HepG2 (cell line): Measurements from ENCODE around the gene PRDM7. TPM values are rescaled to one million over a fixed set of nuclear protein-coding genes. Genes with fewer than 3 reads are reported as not detected.

Experiments used
- ATF2 ChIP-seq: sonication (generic); formaldehyde crosslinking; IDR thresholded peaks from 2 replicates; pipeline ENCODE4 v1.4.0; 2020; ENCODE audit warnings: missing genetic modification reagents
- ERF ChIP-seq: IDR thresholded peaks from 2 replicates; pipeline ENCODE4 v1.6.1; 2018; ENCODE audit warnings: missing biosample characterization, missing genetic modification reagents
- GABPB1 ChIP-seq: IDR thresholded peaks from 2 replicates; pipeline ENCODE4 v1.6.1; 2016; ENCODE audit warnings: mild to moderate bottlenecking, missing genetic modification reagents, moderate library complexity, missing compliant biosample characterization
- MAFK ChIP-seq, 2 experiments: IDR thresholded peaks in 1 of 2; conservative IDR thresholded peaks in 1 of 2; 2 replicates each; pipeline ENCODE4 v1.6.1; 2011; ENCODE audit warnings: improper control_type of control experiment in 2 of 2, low read length in 2 of 2
- MYC ChIP-seq: sonication (generic); formaldehyde crosslinking; IDR thresholded peaks from 2 replicates; pipeline ENCODE4 v1.9.0; 2021; ENCODE audit warnings: missing genetic modification reagents, borderline replicate concordance
- NFRKB ChIP-seq: fragments of 450-650 bp; IDR thresholded peaks from 2 replicates; pipeline ENCODE4 v1.6.1; 2017
- NPAS2 ChIP-seq: sonication (generic); formaldehyde crosslinking; IDR thresholded peaks from 2 replicates; pipeline ENCODE4 v1.8.0; 2022; ENCODE audit warnings: mild to moderate bottlenecking, missing genetic modification reagents, borderline replicate concordance
- PPARG ChIP-seq: conservative IDR thresholded peaks from 2 replicates; pipeline ENCODE4 v1.6.1; 2016; ENCODE audit warnings: missing biosample characterization, missing genetic modification reagents
- RFXANK ChIP-seq: IDR thresholded peaks from 2 replicates; pipeline ENCODE4 v1.6.1; 2016
- RFXAP ChIP-seq: sonication (generic); formaldehyde crosslinking; IDR thresholded peaks from 2 replicates; pipeline ENCODE4 v1.4.0; 2020; ENCODE audit warnings: missing genetic modification reagents, borderline replicate concordance
- RORA ChIP-seq: sonication (generic); formaldehyde crosslinking; IDR thresholded peaks from 2 replicates; pipeline ENCODE4 v1.5.0; 2020; ENCODE audit warnings: mild to moderate bottlenecking, missing genetic modification reagents, moderate library complexity
- WIZ ChIP-seq: sonication (generic); formaldehyde crosslinking; IDR thresholded peaks from 2 replicates; pipeline ENCODE4 v1.5.1; 2020; ENCODE audit warnings: mild to moderate bottlenecking, missing genetic modification reagents
- ZBTB33 ChIP-seq: sonication (generic); formaldehyde crosslinking; IDR thresholded peaks from 2 replicates; pipeline ENCODE4 v1.4.0; 2020; ENCODE audit warnings: missing genetic modification reagents
- ZBTB46 ChIP-seq: sonication (generic); formaldehyde crosslinking; IDR thresholded peaks from 2 replicates; pipeline ENCODE4 v1.4.0; 2020; ENCODE audit warnings: mild to moderate bottlenecking, missing genetic modification reagents, borderline replicate concordance
- ZFP36L1 ChIP-seq: sonication (generic); formaldehyde crosslinking; IDR thresholded peaks from 2 replicates; pipeline ENCODE4 v1.8.0; 2022; ENCODE audit warnings: mild to moderate bottlenecking, missing genetic modification reagents, moderate library complexity
- ZFX ChIP-seq: sonication (generic); formaldehyde crosslinking; IDR thresholded peaks from 2 replicates; pipeline ENCODE4 v1.4.0; 2020; ENCODE audit warnings: mild to moderate bottlenecking, low read depth, missing genetic modification reagents, moderate library complexity
- ZNF234 ChIP-seq: sonication (generic); formaldehyde crosslinking; conservative IDR thresholded peaks from 2 replicates; pipeline ENCODE4 v1.5.1; 2020; ENCODE audit warnings: mild to moderate bottlenecking, missing genetic modification reagents
- ZNF496 ChIP-seq: sonication (generic); formaldehyde crosslinking; IDR thresholded peaks from 2 replicates; pipeline ENCODE4 v1.8.1; 2023; ENCODE audit warnings: mild to moderate bottlenecking, moderate library complexity, missing genetic modification reagents; ENCODE audit not compliant: insufficient replicate concordance
- ZNF547 ChIP-seq: sonication (generic); formaldehyde crosslinking; IDR thresholded peaks from 2 replicates; pipeline ENCODE4 v1.5.1; 2020; ENCODE audit warnings: mild to moderate bottlenecking, missing genetic modification reagents
- ZNF605 ChIP-seq: sonication (generic); formaldehyde crosslinking; IDR thresholded peaks from 2 replicates; pipeline ENCODE4 v1.8.0; 2022; ENCODE audit warnings: mild to moderate bottlenecking, missing genetic modification reagents
- ZNF713 ChIP-seq: sonication (generic); formaldehyde crosslinking; IDR thresholded peaks from 2 replicates; pipeline ENCODE4 v1.4.0; 2020; ENCODE audit warnings: mild to moderate bottlenecking, missing genetic modification reagents
- ZNF761 ChIP-seq: sonication (generic); formaldehyde crosslinking; conservative IDR thresholded peaks from 2 replicates; pipeline ENCODE4 v1.4.0; 2020; ENCODE audit warnings: mild to moderate bottlenecking, missing genetic modification reagents
- polyA plus RNA-seq, 8 experiments: library from polyadenylated mRNA; depleted of rRNA in 3 of 8; stranded (reverse) in 7 of 8; unstranded in 1 of 8; fragments of >200 nt; fragmentation: Illumina TruSeq in 4 of 8; extraction: Trizol in 4 of 8; gene quantifications; 2 replicates each; pipeline versions ENCODE4 v1.2.1 to v1.2.3, GENCODE V29; 2011 to 2016; ENCODE audit warnings: low read depth in 4 of 8, missing spikeins in 1 of 8, mixed read lengths in 1 of 8; ENCODE audit not compliant: insufficient read depth in 1 of 8
- total RNA-seq, 5 experiments: library from RNA; depleted of rRNA; stranded (reverse); fragments of >200 nt; fragmentation: Illumina TruSeq; extraction: Trizol; gene quantifications; 2 replicates each; pipeline ENCODE4 v1.2.3, GENCODE V29; 2016; ENCODE audit warnings: low read depth in 1 of 5

Gene PRDM7
- total and polyA plus RNA-seq, 2 of the 13 experiments (the other 11 are each of a cell fraction or from before 2014, with no cell fraction given): not detected

GRCh38 chr16:90046971-90047713 lies 30.0 kb downstream of the PRDM7 start (continued):
- TF ChIP-seq ERF (CRISPR knock-in tag) (peak; percentile 85; the same call in 1 of the 2 replicates), ZNF234 (no peak), ZNF547 (CRISPR knock-in tag) (peak; percentile 57; the same call in 1 of the 2 replicates), RORA (CRISPR knock-in tag) (no peak), MAFK (conservative IDR thresholded peaks at IDR 0.05 in 1 of 2, IDR thresholded peaks at IDR 0.05 in 1 of 2; ENCODE audit: low read length in 2 of 2) (no peak), GABPB1 (CRISPR knock-in tag) (peak; percentile 95), ZBTB46 (CRISPR knock-in tag) (no peak), RFXAP (CRISPR knock-in tag) (peak; percentile 38; the same call in 1 of the 2 replicates), ZBTB33 (CRISPR knock-in tag) (peak; percentile 81; the same call in 1 of the 2 replicates), WIZ (CRISPR knock-in tag) (peak; percentile 54; the same call in 1 of the 2 replicates), RFXANK (CRISPR knock-in tag) (no peak), MYC (CRISPR knock-in tag) (peak; percentile 88), ZNF605 (peak; percentile 41; the same call in 1 of the 2 replicates), ZNF713 (CRISPR knock-in tag) (no peak), ZFX (CRISPR knock-in tag) (peak; percentile 91), ZFP36L1 (no peak), ZNF496 (no peak), ATF2 (CRISPR knock-in tag) (no peak), NFRKB (no peak), PPARG (peak; percentile 37; the same call in 1 of the 2 replicates), NPAS2 (no peak), ZNF761 (CRISPR knock-in tag) (peak; percentile 50; the same call in 1 of the 2 replicates)
